GM12892 (cell line): ENCODE measurements around the gene NAA38.

Source experiments
- POLR2A ChIP-seq: IDR thresholded peaks from 2 replicates; pipeline ENCODE4 v1.6.1; 2011; ENCODE audit warnings: low read depth, low read length, control low read depth
- POLR2AphosphoS5 ChIP-seq: IDR thresholded peaks from 2 replicates; pipeline ENCODE4 v1.6.1; 2011; ENCODE audit warnings: low read depth, low read length, control low read depth
- TAF1 ChIP-seq: IDR thresholded peaks from 2 replicates; pipeline ENCODE4 v1.6.1; 2011; ENCODE audit warnings: low read depth, mild to moderate bottlenecking, control low read depth, low read length, borderline replicate concordance

DNA sequence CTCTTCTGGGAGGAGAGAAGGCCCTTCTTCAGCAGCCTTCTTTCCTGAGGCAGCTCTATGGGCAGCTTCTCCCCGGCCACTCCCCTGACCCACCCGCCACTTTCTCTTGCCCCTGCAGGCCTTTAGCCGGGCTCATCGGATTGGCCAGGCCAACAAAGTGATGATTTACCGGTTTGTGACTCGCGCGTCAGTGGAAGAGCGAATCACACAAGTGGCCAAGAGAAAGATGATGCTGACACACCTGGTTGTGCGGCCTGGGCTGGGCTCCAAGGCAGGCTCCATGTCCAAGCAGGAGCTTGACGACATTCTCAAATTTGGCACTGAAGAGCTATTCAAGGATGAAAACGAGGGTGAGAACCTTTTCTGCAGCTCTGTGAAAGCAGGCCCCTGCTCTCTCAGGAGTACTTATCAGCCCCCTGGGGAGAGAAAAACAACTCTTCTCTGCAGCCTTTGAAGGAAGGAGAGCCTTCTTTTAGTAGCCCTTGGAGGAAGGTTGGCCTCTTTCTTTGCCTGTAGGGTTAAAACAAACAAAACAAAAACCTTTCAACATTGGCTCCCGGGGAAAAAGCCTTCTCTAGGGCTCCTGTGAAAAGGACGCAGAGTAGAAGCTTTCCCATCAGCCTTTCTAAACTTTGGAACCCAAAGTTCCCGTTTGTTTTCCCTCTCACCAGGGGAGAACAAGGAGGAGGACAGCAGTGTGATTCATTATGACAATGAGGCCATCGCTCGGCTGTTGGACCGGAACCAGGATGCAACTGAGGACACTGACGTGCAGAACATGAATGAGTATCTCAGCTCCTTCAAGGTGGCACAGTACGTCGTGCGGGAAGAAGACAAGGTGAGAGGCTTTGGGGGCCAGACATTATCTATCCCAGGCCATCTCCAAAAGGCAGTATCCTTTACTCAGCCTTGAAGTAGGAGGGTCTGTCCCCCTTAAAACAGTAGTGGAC is 46.1 kb upstream of the NAA38 start:
- TF ChIP-seq POLR2A: no peak
- TF ChIP-seq POLR2AphosphoS5: no peak
- no peak for TF ChIP-seq TAF1
